GM23338 (cell line): ENCODE data around the gene TMEM61. TPM values are rescaled to one million over a fixed set of nuclear protein-coding genes. Genes with fewer than 3 reads are reported as not detected.

Experiments used
- ATAC-seq: fragments of 200-7000 bp; cut with Tn5 transposase; 3 replicates; pipeline ENCODE4 v1.9.1; 2020
- DNase-seq: peaks from one replicate; pipeline ENCODE4 v3.0.0-alpha.2; 2015; ENCODE audit warnings: low spot score
- H2AFZ ChIP-seq: fragments of 200-600 bp; sonication (generic); 2 replicates; pipeline ENCODE4 v1.8.0; 2016; ENCODE audit warnings: antibody characterized with exemption, mild to moderate bottlenecking, moderate library complexity
- H3F3A ChIP-seq: fragments of 200-600 bp; sonication (generic); replicated peaks from 2 replicates; pipeline ENCODE4 v1.8.0; 2017; ENCODE audit warnings: antibody characterized with exemption, mixed run types, low read depth
- H3K27ac ChIP-seq: fragments of 200-600 bp; sonication (generic); 2 replicates; pipeline ENCODE4 v1.6.1; 2016; ENCODE audit warnings: low read depth
- H3K27me3 ChIP-seq: fragments of 200-600 bp; sonication (generic); 2 replicates; pipeline ENCODE4 v1.8.0; 2016; ENCODE audit warnings: mild to moderate bottlenecking, mixed run types, moderate library complexity; ENCODE audit not compliant: insufficient read depth
- H3K36me3 ChIP-seq: fragments of 200-600 bp; sonication (generic); 2 replicates; pipeline ENCODE4 v1.8.0; 2016; ENCODE audit warnings: mild to moderate bottlenecking; ENCODE audit not compliant: insufficient read depth
- H3K4me1 ChIP-seq: fragments of 200-600 bp; sonication (generic); 2 replicates; pipeline ENCODE4 v1.8.0; 2016; ENCODE audit warnings: mild to moderate bottlenecking, moderate library complexity; ENCODE audit not compliant: insufficient read depth
- H3K4me2 ChIP-seq: fragments of 200-600 bp; sonication (generic); 2 replicates; pipeline ENCODE4 v1.7.1; 2017; ENCODE audit warnings: mixed run types
- H3K4me3 ChIP-seq: fragments of 200-600 bp; sonication (generic); 2 replicates; pipeline ENCODE4 v1.6.1; 2016; ENCODE audit warnings: mixed run types
- H3K79me2 ChIP-seq: fragments of 200-600 bp; sonication (generic); replicated peaks from 2 replicates; pipeline ENCODE4 v1.8.0; 2017; ENCODE audit warnings: mild to moderate bottlenecking; ENCODE audit not compliant: insufficient read depth
- H3K9me2 ChIP-seq: fragments of 200-600 bp; sonication (generic); 2 replicates; pipeline ENCODE4 v1.8.0; 2017; ENCODE audit not compliant: insufficient read depth
- H4K20me1 ChIP-seq: fragments of 200-600 bp; sonication (generic); replicated peaks from 2 replicates; pipeline ENCODE4 v1.8.0; 2017; ENCODE audit warnings: mild to moderate bottlenecking; ENCODE audit not compliant: insufficient read depth
- H3K27ac Mint-ChIP-seq: 2 replicates; pipeline ENCODE4 v1.8.0; 2020; ENCODE audit warnings: inconsistent platforms, mild to moderate bottlenecking, moderate library complexity, mixed read lengths
- H3K27me3 Mint-ChIP-seq: 3 replicates; pipeline ENCODE4 v1.8.0; 2022; ENCODE audit warnings: low read depth, mild to moderate bottlenecking, moderate library complexity, mixed read lengths, inconsistent platforms; ENCODE audit not compliant: insufficient read depth, poor library complexity
- H3K36me3 Mint-ChIP-seq: 3 replicates; pipeline ENCODE4 v1.8.0; 2021; ENCODE audit warnings: low read depth, mild to moderate bottlenecking, inconsistent platforms, moderate library complexity, mixed read lengths
- H3K4me1 Mint-ChIP-seq: 3 replicates; pipeline ENCODE4 v1.8.0; 2020; ENCODE audit warnings: mild to moderate bottlenecking, inconsistent platforms, mixed read lengths
- H3K4me3 Mint-ChIP-seq: 3 replicates; pipeline ENCODE4 v1.8.0; 2021; ENCODE audit warnings: moderate library complexity, mild to moderate bottlenecking, inconsistent platforms, mixed read lengths
- H3K9me3 Mint-ChIP-seq: 3 replicates; pipeline ENCODE4 v1.8.0; 2020; ENCODE audit warnings: moderate library complexity, mild to moderate bottlenecking, inconsistent platforms, mixed read lengths
- CREB1 ChIP-seq: fragments of 250-450 bp; sonication (Bioruptor Pico); IDR thresholded peaks from 2 replicates; pipeline ENCODE4 v1.5.0; 2020; ENCODE audit warnings: low read depth, mild to moderate bottlenecking, moderate library complexity
- ETS1 ChIP-seq: IDR thresholded peaks from 2 replicates; pipeline ENCODE4 v1.6.1; 2016; ENCODE audit warnings: antibody characterized with exemption
- EZH2 ChIP-seq: fragments of 200-600 bp; sonication (generic); IDR thresholded peaks from one replicate; pipeline ENCODE4 v1.8.0; 2017; ENCODE audit warnings: antibody characterized with exemption, mild to moderate bottlenecking, low read depth; ENCODE audit not compliant: unreplicated experiment
- EZH2phosphoT487 ChIP-seq: fragments of 200-600 bp; sonication (generic); IDR thresholded peaks from one replicate; pipeline ENCODE4 v1.8.1; 2018; ENCODE audit warnings: antibody characterized with exemption; ENCODE audit not compliant: unreplicated experiment
- JUNB ChIP-seq: IDR thresholded peaks from one replicate; pipeline ENCODE4 v1.6.1; 2016; ENCODE audit warnings: antibody characterized with exemption; ENCODE audit not compliant: unreplicated experiment
- NANOG ChIP-seq: IDR thresholded peaks from 2 replicates; pipeline ENCODE4 v1.6.1; 2016; ENCODE audit warnings: antibody characterized with exemption, borderline replicate concordance
- POLR2AphosphoS5 ChIP-seq: IDR thresholded peaks from 2 replicates; pipeline ENCODE4 v1.6.1; 2016; ENCODE audit warnings: antibody characterized with exemption, low read depth
- STAT1 ChIP-seq: IDR thresholded peaks from one replicate; pipeline ENCODE4 v1.6.1; 2016; ENCODE audit warnings: antibody characterized with exemption; ENCODE audit not compliant: unreplicated experiment
- ZNF114 ChIP-seq: fragments of 250-450 bp; sonication (Bioruptor Pico); IDR thresholded peaks from 2 replicates; pipeline ENCODE4 v1.5.0; 2020; ENCODE audit warnings: mild to moderate bottlenecking, moderate library complexity
- ZNF331 ChIP-seq: fragments of 250-450 bp; sonication (Bioruptor Pico); IDR thresholded peaks from 2 replicates; pipeline ENCODE4 v1.5.0; 2020; ENCODE audit warnings: low read depth, mild to moderate bottlenecking, moderate library complexity
- ZNF462 ChIP-seq: fragments of 250-450 bp; sonication (Bioruptor Pico); IDR thresholded peaks from 2 replicates; pipeline ENCODE4 v1.5.0; 2020; ENCODE audit warnings: mild to moderate bottlenecking, moderate library complexity
- polyA plus RNA-seq: library from polyadenylated mRNA; unstranded; fragments of >200 nt; fragmentation: Nextera tagmentation; extraction: Ambion mirVana; gene quantifications from 2 replicates; pipeline ENCODE4 v1.2.1, GENCODE V29; 2016
- total RNA-seq: library from RNA; depleted of rRNA; stranded (reverse); fragments of >200 nt; shearing (Covaris generic); gene quantifications from 2 replicates; pipeline ENCODE4 v1.2.3, GENCODE V29; 2014
- TF ChIP-seq, protein P1 (sequence below): IDR thresholded peaks from one replicate; pipeline ENCODE4 v1.6.1; 2018; ENCODE audit warnings: antibody characterized with exemption; ENCODE audit not compliant: unreplicated experiment
- TF ChIP-seq, protein P2 (sequence below), 2 experiments: fragments of 200-600 bp in 1 of 2; sonication (generic) in 1 of 2; conservative IDR thresholded peaks; 2 replicates each; pipeline versions ENCODE4 v1.5.1 to v1.6.1; 2016 to 2017; ENCODE audit warnings: antibody characterized with exemption in 2 of 2, low read depth in 2 of 2, mild to moderate bottlenecking in 2 of 2, moderate library complexity in 1 of 2

TMEM61 gene
- total and polyA plus RNA-seq, 2 experiments from 2014 or later = 2.0 to 3.6 TPM

DNA sequence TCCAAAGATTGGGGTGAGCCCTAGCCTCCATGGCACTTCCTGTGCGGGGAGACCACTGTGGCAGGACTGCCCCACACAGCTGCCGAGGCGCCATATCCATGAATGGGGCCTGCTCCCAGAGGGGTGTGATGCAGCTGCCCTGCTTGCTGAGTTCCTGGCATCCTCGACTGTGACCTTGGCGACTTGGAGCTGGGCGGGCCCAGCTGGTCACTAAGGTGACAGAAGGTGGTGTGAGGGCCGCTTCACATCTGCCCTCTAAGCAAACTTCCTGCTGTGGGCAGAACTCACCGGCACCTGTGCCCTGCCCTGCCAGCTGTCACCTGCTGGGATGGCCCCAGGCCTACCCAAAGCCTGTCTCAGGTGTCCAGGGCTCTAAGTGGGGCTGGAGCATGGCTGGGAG lies 9.0 kb downstream of the TMEM61 start:
- ATAC-seq (no peak), DNase-seq (no peak)
- Histone ChIP-seq H3K36me3 (no peaks in the 10 kb centered on the region), H4K20me1 (no peaks in the 10 kb centered on the region), H3K27ac (no peak overlapping the region), H3K79me2 (no peaks in the 10 kb centered on the region), H2AFZ (no peak overlapping the region), H3K27me3 (no peaks in the 10 kb centered on the region), H3K4me1 (peaks cover 7% of the 10 kb centered on the region), H3F3A (no peaks in the 10 kb centered on the region; the same call in 1 of the 2 replicates), H3K4me2 (no peak overlapping the region), H3K9me2 (no peaks in the 10 kb centered on the region), H3K4me3 (no peak overlapping the region)
- TF ChIP-seq EZH2 (no peak), ETS1 (no peak), NANOG (no peak), ZNF462 (no peak), ZNF114 (CRISPR knock-in tag) (no peak), CREB1 (CRISPR knock-in tag) (no peak), JUNB (no peak), ZNF331 (CRISPR knock-in tag) (no peak), POLR2AphosphoS5 (no peak), EZH2phosphoT487 (no peak), STAT1 (no peak)
- TF ChIP-seq, protein P1, sequence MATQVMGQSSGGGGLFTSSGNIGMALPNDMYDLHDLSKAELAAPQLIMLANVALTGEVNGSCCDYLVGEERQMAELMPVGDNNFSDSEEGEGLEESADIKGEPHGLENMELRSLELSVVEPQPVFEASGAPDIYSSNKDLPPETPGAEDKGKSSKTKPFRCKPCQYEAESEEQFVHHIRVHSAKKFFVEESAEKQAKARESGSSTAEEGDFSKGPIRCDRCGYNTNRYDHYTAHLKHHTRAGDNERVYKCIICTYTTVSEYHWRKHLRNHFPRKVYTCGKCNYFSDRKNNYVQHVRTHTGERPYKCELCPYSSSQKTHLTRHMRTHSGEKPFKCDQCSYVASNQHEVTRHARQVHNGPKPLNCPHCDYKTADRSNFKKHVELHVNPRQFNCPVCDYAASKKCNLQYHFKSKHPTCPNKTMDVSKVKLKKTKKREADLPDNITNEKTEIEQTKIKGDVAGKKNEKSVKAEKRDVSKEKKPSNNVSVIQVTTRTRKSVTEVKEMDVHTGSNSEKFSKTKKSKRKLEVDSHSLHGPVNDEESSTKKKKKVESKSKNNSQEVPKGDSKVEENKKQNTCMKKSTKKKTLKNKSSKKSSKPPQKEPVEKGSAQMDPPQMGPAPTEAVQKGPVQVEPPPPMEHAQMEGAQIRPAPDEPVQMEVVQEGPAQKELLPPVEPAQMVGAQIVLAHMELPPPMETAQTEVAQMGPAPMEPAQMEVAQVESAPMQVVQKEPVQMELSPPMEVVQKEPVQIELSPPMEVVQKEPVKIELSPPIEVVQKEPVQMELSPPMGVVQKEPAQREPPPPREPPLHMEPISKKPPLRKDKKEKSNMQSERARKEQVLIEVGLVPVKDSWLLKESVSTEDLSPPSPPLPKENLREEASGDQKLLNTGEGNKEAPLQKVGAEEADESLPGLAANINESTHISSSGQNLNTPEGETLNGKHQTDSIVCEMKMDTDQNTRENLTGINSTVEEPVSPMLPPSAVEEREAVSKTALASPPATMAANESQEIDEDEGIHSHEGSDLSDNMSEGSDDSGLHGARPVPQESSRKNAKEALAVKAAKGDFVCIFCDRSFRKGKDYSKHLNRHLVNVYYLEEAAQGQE = no peak
- TF ChIP-seq, protein P2, sequence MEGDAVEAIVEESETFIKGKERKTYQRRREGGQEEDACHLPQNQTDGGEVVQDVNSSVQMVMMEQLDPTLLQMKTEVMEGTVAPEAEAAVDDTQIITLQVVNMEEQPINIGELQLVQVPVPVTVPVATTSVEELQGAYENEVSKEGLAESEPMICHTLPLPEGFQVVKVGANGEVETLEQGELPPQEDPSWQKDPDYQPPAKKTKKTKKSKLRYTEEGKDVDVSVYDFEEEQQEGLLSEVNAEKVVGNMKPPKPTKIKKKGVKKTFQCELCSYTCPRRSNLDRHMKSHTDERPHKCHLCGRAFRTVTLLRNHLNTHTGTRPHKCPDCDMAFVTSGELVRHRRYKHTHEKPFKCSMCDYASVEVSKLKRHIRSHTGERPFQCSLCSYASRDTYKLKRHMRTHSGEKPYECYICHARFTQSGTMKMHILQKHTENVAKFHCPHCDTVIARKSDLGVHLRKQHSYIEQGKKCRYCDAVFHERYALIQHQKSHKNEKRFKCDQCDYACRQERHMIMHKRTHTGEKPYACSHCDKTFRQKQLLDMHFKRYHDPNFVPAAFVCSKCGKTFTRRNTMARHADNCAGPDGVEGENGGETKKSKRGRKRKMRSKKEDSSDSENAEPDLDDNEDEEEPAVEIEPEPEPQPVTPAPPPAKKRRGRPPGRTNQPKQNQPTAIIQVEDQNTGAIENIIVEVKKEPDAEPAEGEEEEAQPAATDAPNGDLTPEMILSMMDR (conservative IDR thresholded peaks at IDR 0.05; ENCODE audit: low read depth in 2 of 2) = no peak
- no peaks in the 10 kb centered on the region for H3K36me3 Mint-ChIP-seq
- H3K27ac Mint-ChIP-seq = no peak overlapping the region
- H3K4me3 Mint-ChIP-seq = no peak overlapping the region
- no peaks in the 10 kb centered on the region for H3K9me3 Mint-ChIP-seq
- peaks cover 17% of the 10 kb centered on the region for H3K27me3 Mint-ChIP-seq
- peaks cover 13% of the 10 kb centered on the region for H3K4me1 Mint-ChIP-seq
